Fibroblast of skin of left biceps (primary cell): ENCODE results near the gene ZNF660.

Experiments
- DNase-seq, 2 experiments: peaks; one replicate each; pipeline ENCODE4 v3.0.0-alpha.2; 2013; ENCODE audit warnings: low read depth in 2 of 2

ZNF660 gene

GRCh38 chr3:44632193-44632592 lies 47.4 kb downstream of the ZNF660 start:
- no peak for DNase-seq

GRCh38 chr3:44642337-44642736 lies 57.6 kb downstream of the ZNF660 start:
- DNase-seq, result no peak

DNA sequence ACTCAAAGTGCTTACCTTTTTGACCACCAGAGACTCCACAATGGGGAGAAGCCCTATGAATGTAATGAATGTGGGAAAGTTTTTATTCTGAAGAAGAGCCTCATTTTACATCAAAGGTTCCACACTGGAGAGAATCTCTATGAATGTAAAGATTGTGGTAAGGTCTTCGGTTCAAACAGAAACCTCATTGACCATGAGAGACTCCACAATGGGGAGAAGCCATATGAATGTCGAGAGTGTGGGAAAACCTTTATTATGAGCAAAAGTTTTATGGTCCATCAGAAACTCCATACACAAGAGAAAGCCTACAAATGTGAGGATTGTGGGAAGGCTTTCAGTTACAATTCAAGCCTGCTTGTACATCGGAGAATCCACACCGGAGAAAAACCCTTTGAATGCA lies 58.3 kb downstream of the ZNF660 start:
- no peak for DNase-seq

DNA sequence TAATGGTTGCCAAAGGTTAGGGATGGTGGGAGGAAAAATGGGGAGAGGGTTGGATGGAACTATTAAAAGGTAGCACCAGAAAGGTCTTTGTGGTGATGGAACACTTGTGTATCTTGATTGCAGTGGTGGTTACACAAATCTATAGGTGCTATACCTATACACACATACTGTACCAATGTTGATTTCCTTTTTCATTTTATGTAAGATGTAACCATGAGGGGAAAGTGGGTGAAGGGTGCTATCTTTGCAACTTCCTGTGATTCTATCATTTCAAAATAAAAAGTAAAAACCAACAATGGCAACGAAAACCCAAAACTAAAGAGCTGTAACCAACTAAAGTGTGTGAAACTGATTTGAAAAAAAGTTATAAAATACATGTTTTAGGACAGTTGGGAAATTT lies 63.0 kb downstream of the ZNF660 start:
- no peak for DNase-seq

DNA sequence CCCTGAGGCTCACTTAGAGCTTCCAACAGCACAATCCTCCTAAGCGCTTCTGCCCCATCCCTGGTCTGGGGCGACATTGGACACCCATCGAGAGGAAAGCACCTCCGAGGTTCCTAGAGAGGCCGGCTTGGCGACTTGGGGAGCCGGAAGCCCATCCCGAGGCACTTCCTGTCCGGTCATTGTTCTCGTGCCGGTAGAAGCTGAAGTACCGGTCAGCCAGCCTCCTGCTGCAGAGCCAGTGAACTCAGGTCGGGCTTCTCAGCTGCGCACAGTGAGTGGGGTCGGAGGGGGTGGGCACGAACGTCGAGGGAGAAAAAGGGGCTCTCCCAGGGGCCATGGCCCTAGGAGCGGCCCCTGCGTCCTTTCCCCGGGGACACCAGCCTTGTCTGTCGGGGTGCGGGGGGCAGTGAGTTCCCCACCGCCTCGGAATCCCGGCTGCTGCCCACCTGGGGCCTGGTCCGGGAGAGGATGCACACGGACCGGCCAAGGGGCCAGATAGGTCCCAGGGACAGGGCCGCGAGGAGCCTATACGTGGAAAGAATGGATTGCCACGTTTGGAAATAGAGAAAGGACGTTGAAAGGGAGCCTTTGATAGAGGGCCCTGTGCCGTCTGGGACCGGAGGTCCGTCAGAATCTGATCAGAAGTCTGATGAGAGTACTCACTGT lies 63.9 kb downstream of the ZNF660 start, which contains the start of gene ZNF35:
ZNF35 (plus strand) TSS at position 169 of the 666 bp plus-strand sequence. CDS start 2,336 bp downstream, outside the sequence.
- DNase-seq, result peak; percentile 60 to 65
